Loucy (cell line): ENCODE results near the gene ZRANB1.

ENCODE experiments used
- H2AFZ ChIP-seq: fragments of 200-600 bp; sonication (generic); 2 replicates; pipeline ENCODE4 v1.6.0; 2016; ENCODE audit warnings: antibody characterized with exemption, mild to moderate bottlenecking, low read length, moderate library complexity
- H3F3A ChIP-seq: fragments of 200-600 bp; 2 replicates; pipeline ENCODE4 v1.6.0; 2016; ENCODE audit warnings: antibody characterized with exemption, low read depth, mild to moderate bottlenecking
- H3K27me3 ChIP-seq: fragments of 200-600 bp; sonication (generic); 2 replicates; pipeline ENCODE4 v1.6.1; 2014; ENCODE audit warnings: low read length, mild to moderate bottlenecking; ENCODE audit not compliant: insufficient read depth, poor library complexity, severe bottlenecking
- H3K36me3 ChIP-seq: fragments of 200-600 bp; sonication (generic); 2 replicates; pipeline ENCODE4 v1.6.1; 2016; ENCODE audit warnings: low read length; ENCODE audit not compliant: insufficient read depth
- H3K4me1 ChIP-seq: fragments of 200-600 bp; sonication (generic); 2 replicates; pipeline ENCODE4 v1.5.1; 2014; ENCODE audit warnings: low read length, mild to moderate bottlenecking; ENCODE audit not compliant: insufficient read depth, poor library complexity, severe bottlenecking
- H3K4me2 ChIP-seq: fragments of 200-600 bp; sonication (generic); 2 replicates; pipeline ENCODE4 v1.6.0; 2014; ENCODE audit warnings: antibody characterized with exemption, low read length, low read depth, mild to moderate bottlenecking; ENCODE audit not compliant: poor library complexity, severe bottlenecking
- H3K4me3 ChIP-seq: fragments of 200-600 bp; sonication (generic); 2 replicates; pipeline ENCODE4 v1.5.1; 2014; ENCODE audit warnings: low read length, mild to moderate bottlenecking, mixed read lengths; ENCODE audit not compliant: poor library complexity, severe bottlenecking
- H3K79me2 ChIP-seq: fragments of 200-600 bp; sonication (generic); 2 replicates; pipeline ENCODE4 v1.6.1; 2014; ENCODE audit warnings: low read length; ENCODE audit not compliant: insufficient read depth
- H3K9ac ChIP-seq: fragments of 200-600 bp; sonication (generic); 2 replicates; pipeline ENCODE4 v1.6.0; 2014; ENCODE audit warnings: mild to moderate bottlenecking, low read depth, low read length, moderate library complexity; ENCODE audit not compliant: poor library complexity, severe bottlenecking
- H3K9me2 ChIP-seq: fragments of 200-600 bp; sonication (generic); replicated peaks from 2 replicates; pipeline ENCODE4 v1.6.1; 2016; ENCODE audit warnings: low read depth, low read length, mixed read lengths
- H3K9me3 ChIP-seq: fragments of 200-600 bp; sonication (generic); 2 replicates; pipeline ENCODE4 v1.6.1; 2014; ENCODE audit warnings: mild to moderate bottlenecking, antibody characterized with exemption, low read length, low read depth; ENCODE audit not compliant: insufficient read depth
- H4K20me1 ChIP-seq: fragments of 200-600 bp; sonication (generic); 2 replicates; pipeline ENCODE4 v1.6.0; 2014; ENCODE audit warnings: antibody characterized with exemption, low read length, mild to moderate bottlenecking; ENCODE audit not compliant: insufficient read depth, poor library complexity, severe bottlenecking
- EZH2phosphoT487 ChIP-seq: fragments of 200-600 bp; IDR thresholded peaks from 2 replicates; pipeline ENCODE4 v1.6.1; 2018; ENCODE audit warnings: antibody characterized with exemption, mild to moderate bottlenecking, moderate library complexity, borderline replicate concordance
- TF ChIP-seq, protein P1 (sequence below): fragments of 200-600 bp; sonication (generic); conservative IDR thresholded peaks from 2 replicates; pipeline ENCODE4 v1.5.1; 2014; ENCODE audit warnings: mild to moderate bottlenecking, antibody characterized with exemption, low read length

ZRANB1 gene

DNA sequence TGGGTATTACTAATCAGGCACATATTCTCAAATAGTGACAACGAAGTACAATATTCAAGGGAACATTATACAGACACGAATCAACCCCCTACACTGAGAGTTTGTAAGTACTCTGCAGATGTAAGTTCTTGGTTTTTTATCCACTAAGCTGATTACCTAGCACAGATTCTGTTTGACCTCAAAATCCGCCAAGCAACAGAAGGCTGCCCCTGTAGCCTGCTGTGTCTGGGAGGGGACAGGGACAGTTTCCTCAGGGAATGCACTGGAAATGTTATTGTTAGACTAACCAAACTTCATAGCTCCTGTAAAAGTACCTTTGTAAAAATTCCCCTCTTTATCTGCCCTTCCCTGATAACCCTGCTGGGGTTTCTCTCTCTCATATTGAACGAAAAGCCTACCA is 45.2 kb upstream of the ZRANB1 start:
- no peaks in the 10 kb centered on the region for H3F3A ChIP-seq
- TF ChIP-seq EZH2phosphoT487 = no peak
- TF ChIP-seq, protein P1, sequence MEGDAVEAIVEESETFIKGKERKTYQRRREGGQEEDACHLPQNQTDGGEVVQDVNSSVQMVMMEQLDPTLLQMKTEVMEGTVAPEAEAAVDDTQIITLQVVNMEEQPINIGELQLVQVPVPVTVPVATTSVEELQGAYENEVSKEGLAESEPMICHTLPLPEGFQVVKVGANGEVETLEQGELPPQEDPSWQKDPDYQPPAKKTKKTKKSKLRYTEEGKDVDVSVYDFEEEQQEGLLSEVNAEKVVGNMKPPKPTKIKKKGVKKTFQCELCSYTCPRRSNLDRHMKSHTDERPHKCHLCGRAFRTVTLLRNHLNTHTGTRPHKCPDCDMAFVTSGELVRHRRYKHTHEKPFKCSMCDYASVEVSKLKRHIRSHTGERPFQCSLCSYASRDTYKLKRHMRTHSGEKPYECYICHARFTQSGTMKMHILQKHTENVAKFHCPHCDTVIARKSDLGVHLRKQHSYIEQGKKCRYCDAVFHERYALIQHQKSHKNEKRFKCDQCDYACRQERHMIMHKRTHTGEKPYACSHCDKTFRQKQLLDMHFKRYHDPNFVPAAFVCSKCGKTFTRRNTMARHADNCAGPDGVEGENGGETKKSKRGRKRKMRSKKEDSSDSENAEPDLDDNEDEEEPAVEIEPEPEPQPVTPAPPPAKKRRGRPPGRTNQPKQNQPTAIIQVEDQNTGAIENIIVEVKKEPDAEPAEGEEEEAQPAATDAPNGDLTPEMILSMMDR = no peak
- no peaks in the 10 kb centered on the region for H3K27me3 ChIP-seq
- H3K9me2 ChIP-seq = no peaks in the 10 kb centered on the region
- H3K4me3 ChIP-seq = no peak overlapping the region
- no peak overlapping the region for H3K9ac ChIP-seq
- no peaks in the 10 kb centered on the region for H3K36me3 ChIP-seq
- no peaks in the 10 kb centered on the region for H3K79me2 ChIP-seq
- H2AFZ ChIP-seq = no peak overlapping the region
- no peaks in the 10 kb centered on the region for H4K20me1 ChIP-seq
- H3K9me3 ChIP-seq = no peaks in the 10 kb centered on the region
- H3K4me1 ChIP-seq = no peaks in the 10 kb centered on the region
- H3K4me2 ChIP-seq = no peak overlapping the region

DNA sequence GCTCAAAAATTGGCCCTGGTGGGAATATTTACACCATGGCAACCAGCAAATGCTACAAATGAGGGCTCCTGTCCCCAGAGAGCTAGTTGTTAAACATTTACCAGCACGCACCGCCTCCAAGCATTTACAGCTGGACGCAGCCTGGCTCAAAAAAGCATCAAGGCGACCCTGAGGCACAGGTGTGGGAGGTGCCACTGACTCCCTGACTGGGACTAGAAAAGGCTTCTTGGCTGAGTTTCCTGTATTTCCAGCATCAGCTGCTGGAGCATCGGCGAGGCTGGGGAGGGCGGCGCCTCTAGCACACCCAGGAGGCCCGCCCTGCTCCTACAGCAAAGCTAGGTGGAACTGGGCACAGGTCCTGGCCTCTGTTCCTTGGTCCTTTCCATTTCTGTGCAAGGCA is 43.5 kb upstream of the ZRANB1 start:
- H3K27me3 ChIP-seq = no peaks in the 10 kb centered on the region
- H3K9ac ChIP-seq = no peak overlapping the region
- no peaks in the 10 kb centered on the region for H3K9me2 ChIP-seq
- H3K4me1 ChIP-seq = no peaks in the 10 kb centered on the region
- no peak overlapping the region for H3K4me2 ChIP-seq
- no peaks in the 10 kb centered on the region for H3K79me2 ChIP-seq
- TF ChIP-seq EZH2phosphoT487 = no peak
- TF ChIP-seq, protein P1 = no peak
- no peaks in the 10 kb centered on the region for H3F3A ChIP-seq
- H2AFZ ChIP-seq = no peak overlapping the region
- no peaks in the 10 kb centered on the region for H3K9me3 ChIP-seq
- H3K4me3 ChIP-seq = no peak overlapping the region
- H3K36me3 ChIP-seq = no peaks in the 10 kb centered on the region
- H4K20me1 ChIP-seq = no peaks in the 10 kb centered on the region

DNA sequence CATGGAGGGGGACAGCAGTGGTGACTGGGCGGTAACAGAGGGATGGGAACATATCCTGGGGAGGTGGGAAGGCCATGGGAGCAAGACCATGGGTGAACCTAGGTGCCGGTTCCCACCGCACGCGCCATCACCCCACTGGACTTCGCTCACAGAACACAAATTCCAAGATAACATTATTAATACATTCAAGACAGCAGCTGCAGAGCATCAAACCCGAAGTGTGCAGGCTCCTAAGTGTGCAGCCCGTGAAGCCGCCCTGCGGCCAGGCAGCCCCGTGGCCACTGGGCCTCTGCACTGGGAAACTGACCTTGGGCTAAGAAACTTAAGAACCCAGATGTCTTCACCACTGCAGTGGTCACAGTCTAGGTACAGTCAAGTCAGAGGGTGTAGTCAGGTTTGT is 42.8 kb upstream of the ZRANB1 start:
- TF ChIP-seq, protein P1 = no peak
- TF ChIP-seq EZH2phosphoT487 = no peak
- Histone ChIP-seq H3K27me3 (no peaks in the 10 kb centered on the region), H3K79me2 (no peaks in the 10 kb centered on the region), H3F3A (no peaks in the 10 kb centered on the region), H3K9me3 (no peaks in the 10 kb centered on the region), H2AFZ (no peak overlapping the region), H3K9me2 (no peaks in the 10 kb centered on the region), H3K9ac (no peak overlapping the region), H4K20me1 (no peaks in the 10 kb centered on the region), H3K4me1 (no peaks in the 10 kb centered on the region), H3K4me3 (no peak overlapping the region), H3K36me3 (no peaks in the 10 kb centered on the region), H3K4me2 (no peak overlapping the region)
